ENCODE results near the gene PDXK. TPM values are rescaled to one million over a fixed set of nuclear protein-coding genes. Genes with fewer than 3 reads are reported as not detected.

Gene PDXK
- total and polyA plus RNA-seq, 2 donors (not counting 3 experiments of a cell fraction or from before 2014, with no cell fraction given), result 44.2 to 59.1 TPM

DNA sequence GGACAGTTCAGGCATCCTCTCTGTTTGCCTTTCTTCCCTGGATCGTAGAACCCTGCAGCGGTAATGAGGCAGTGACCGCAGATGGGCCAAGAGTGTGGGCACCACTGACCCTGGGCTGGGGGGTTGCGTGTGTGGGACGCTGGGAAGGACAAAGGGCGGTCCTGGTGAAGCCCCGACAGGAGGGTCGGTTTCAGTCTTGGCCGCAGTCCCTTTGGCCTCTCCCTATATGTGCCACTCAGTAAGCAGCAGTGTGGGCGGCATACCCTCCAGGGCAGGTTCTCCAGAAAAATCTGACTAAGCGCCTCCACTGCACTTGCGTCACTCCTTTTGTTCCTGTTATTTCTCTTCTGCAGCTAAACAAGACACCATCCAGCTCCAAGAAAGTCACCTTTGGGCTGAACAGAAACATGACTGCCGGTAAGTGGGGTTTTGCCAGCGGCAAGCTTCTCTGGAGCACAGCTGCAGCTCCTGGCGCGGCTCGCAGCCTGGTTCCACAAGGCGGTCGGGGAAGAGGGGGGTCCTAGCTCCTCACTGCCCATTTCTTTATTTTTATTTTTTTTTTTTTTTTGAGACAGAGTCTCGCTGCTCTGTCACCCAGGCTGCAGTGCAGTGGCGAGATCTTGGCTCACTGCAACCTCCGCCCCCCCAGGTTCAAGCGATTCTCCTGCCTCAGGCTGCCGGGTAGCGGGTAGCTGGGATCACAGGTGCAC is 27.7 kb upstream of the PDXK start:
- H3K4me3 ChIP-seq (replicated peaks in 1 of 3; ENCODE audit: insufficient read depth in 1 of 3, low read depth in 1 of 3, low read length in 3 of 3), result no peak overlapping the region
- H3K9ac ChIP-seq (replicated peaks; ENCODE audit: extremely low read depth, insufficient read depth, low read length), result no peak overlapping the region
- TF ChIP-seq, protein P1, sequence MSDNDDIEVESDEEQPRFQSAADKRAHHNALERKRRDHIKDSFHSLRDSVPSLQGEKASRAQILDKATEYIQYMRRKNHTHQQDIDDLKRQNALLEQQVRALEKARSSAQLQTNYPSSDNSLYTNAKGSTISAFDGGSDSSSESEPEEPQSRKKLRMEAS (IDR thresholded peaks at IDR 0.05; ENCODE audit: insufficient read depth, insufficient read length), result no peak
- TF ChIP-seq EZH2 (IDR thresholded peaks at IDR 0.05; ENCODE audit: borderline replicate concordance, low read depth, low read length, severe bottlenecking) (no peak), MYC (IDR thresholded peaks at IDR 0.05; ENCODE audit: low read depth, low read length) (no peak), POLR2A (IDR thresholded peaks at IDR 0.05; ENCODE audit: low read depth, low read length) (no peak), GATA2 (IDR thresholded peaks at IDR 0.05; ENCODE audit: insufficient read depth, insufficient read length, low read depth, low read length) (no peak), FOS (IDR thresholded peaks at IDR 0.05; ENCODE audit: borderline replicate concordance, insufficient read depth, low read length) (no peak), POLR2AphosphoS5 (IDR thresholded peaks at IDR 0.05; ENCODE audit: insufficient read depth, low read depth, low read length) (no peak), JUN (IDR thresholded peaks at IDR 0.05; ENCODE audit: borderline replicate concordance, insufficient read depth, insufficient read length, low read depth) (no peak)
- TF ChIP-seq, protein P2, sequence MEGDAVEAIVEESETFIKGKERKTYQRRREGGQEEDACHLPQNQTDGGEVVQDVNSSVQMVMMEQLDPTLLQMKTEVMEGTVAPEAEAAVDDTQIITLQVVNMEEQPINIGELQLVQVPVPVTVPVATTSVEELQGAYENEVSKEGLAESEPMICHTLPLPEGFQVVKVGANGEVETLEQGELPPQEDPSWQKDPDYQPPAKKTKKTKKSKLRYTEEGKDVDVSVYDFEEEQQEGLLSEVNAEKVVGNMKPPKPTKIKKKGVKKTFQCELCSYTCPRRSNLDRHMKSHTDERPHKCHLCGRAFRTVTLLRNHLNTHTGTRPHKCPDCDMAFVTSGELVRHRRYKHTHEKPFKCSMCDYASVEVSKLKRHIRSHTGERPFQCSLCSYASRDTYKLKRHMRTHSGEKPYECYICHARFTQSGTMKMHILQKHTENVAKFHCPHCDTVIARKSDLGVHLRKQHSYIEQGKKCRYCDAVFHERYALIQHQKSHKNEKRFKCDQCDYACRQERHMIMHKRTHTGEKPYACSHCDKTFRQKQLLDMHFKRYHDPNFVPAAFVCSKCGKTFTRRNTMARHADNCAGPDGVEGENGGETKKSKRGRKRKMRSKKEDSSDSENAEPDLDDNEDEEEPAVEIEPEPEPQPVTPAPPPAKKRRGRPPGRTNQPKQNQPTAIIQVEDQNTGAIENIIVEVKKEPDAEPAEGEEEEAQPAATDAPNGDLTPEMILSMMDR (IDR thresholded peaks at IDR 0.05; ENCODE audit: extremely low read depth in 1 of 2, insufficient read depth in 1 of 2, low read depth in 1 of 2, low read length in 2 of 2), result no peak
- no peak for DNase-seq (ENCODE audit: low read depth, low spot score)
- dilution Hi-C loops (cut with MboI; ENCODE audit: extremely low pct_ligation_motif_present, low sequenced_read_pairs), result no loop called here
- no TSS peak for BruUV-seq (replicated peaks)
- no peaks in the 10 kb centered on the region for H3K4me1 ChIP-seq (ENCODE audit: control insufficient read depth, extremely low read depth, insufficient read depth, low read length)
- no peak overlapping the region for H3K4me2 ChIP-seq (ENCODE audit: insufficient read depth, low read length)
- no peaks in the 10 kb centered on the region for H3K27me3 ChIP-seq (ENCODE audit: control insufficient read depth in 2 of 2, insufficient read depth in 2 of 2, low read length in 2 of 2)
- no peaks in the 10 kb centered on the region for H3K9me1 ChIP-seq (replicated peaks; ENCODE audit: control insufficient read depth, extremely low read depth, insufficient read depth, low read length)
- FAIRE-seq, result no peak
- intact Hi-C loops (cut with micrococcal nuclease), result no loop called here
- H3K79me2 ChIP-seq (ENCODE audit: control insufficient read depth, insufficient read depth, low read length), result no peaks in the 10 kb centered on the region
- CTCF ChIA-PET, result interaction anchor here (0.6 kb wide), 1 partner anchor 22 kb away, joined by 3 read pairs; no protein-coding TSS in a partner anchor
- no peak overlapping the region for H2AFZ ChIP-seq (ENCODE audit: low read depth, low read length)
- no peak overlapping the region for H3K27ac ChIP-seq (ENCODE audit: insufficient read depth, low read depth, low read length)
- H3K9me3 ChIP-seq (replicated peaks; ENCODE audit: control insufficient read depth, insufficient read depth, low read length), result no peaks in the 10 kb centered on the region
- H4K20me1 ChIP-seq (replicated peaks; ENCODE audit: control insufficient read depth, extremely low read depth, insufficient read depth, low read length), result no peaks in the 10 kb centered on the region
- H3K36me3 ChIP-seq (ENCODE audit: control insufficient read depth in 2 of 2, extremely low read depth in 1 of 2, insufficient read depth in 2 of 2, low read length in 2 of 2), result peaks cover 17 to 59% of the 10 kb centered on the region in 2 experiments
- POLR2A ChIA-PET, result no interaction called here

All from endothelial cell of umbilical vein (primary cell).